ENCODE measurements around the gene LLGL2. TPM values are rescaled to one million over a fixed set of nuclear protein-coding genes. Genes with fewer than 3 reads are reported as not detected.

LLGL2 gene
- total RNA-seq, 2 donors from 2014 or later: 4.1 to 8.5 TPM

DNA sequence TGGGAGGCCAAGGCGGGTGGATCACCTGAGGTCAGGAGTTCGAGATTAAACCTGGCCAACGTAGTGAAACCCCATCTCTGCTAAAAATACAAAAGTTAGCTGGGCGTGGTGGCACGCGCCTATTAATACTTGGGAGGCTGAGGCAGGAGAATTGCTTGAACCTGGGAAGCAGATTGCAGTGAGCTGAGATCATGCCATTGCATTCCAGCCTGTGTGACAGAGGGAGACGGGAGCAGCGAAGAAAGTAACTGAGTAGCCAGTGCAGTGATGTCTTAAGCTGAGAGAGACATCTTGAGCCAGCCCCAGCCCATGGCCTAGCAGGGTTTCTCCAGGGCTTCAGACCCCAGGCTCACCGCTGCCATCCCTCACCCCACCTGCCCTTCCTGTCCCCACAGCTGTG is 97.9 kb downstream of the LLGL2 start:
- Histone ChIP-seq H3K4me3 (no peak overlapping the region), H3K4me1 (no peaks in the 10 kb centered on the region), H3K9me3 (no peaks in the 10 kb centered on the region), H3K36me3 (peaks cover 55% of the 10 kb centered on the region), H3K27me3 (no peaks in the 10 kb centered on the region), H3K27ac (no peak overlapping the region)
- DNase-seq (ENCODE audit: low spot score): no peak
- TF ChIP-seq, protein P1, sequence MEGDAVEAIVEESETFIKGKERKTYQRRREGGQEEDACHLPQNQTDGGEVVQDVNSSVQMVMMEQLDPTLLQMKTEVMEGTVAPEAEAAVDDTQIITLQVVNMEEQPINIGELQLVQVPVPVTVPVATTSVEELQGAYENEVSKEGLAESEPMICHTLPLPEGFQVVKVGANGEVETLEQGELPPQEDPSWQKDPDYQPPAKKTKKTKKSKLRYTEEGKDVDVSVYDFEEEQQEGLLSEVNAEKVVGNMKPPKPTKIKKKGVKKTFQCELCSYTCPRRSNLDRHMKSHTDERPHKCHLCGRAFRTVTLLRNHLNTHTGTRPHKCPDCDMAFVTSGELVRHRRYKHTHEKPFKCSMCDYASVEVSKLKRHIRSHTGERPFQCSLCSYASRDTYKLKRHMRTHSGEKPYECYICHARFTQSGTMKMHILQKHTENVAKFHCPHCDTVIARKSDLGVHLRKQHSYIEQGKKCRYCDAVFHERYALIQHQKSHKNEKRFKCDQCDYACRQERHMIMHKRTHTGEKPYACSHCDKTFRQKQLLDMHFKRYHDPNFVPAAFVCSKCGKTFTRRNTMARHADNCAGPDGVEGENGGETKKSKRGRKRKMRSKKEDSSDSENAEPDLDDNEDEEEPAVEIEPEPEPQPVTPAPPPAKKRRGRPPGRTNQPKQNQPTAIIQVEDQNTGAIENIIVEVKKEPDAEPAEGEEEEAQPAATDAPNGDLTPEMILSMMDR (IDR thresholded peaks at IDR 0.05): no peak

DNA sequence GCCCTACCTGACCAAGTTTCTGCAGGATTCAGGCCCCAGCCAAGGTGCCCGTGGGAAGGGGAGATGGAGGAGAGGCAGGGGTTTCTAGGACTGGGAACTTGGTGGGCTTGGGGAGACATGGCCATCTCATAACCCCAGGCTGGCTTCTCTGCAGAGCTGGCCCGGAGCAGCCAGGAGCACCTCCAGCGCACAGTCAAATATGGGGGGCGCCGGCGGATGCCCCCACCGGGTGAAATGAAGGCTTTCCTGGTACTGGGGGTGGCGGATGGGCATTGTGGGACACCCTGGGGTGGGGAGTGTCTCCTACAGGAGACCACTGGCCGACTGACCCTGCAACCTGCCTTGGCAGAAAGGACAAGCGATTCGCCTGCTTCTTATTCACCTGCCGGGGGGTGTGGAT is 98.5 kb downstream of the LLGL2 start:
- H3K27me3 ChIP-seq: no peaks in the 10 kb centered on the region
- TF ChIP-seq, protein P1 (IDR thresholded peaks at IDR 0.05): no peak
- peaks cover 51% of the 10 kb centered on the region for H3K36me3 ChIP-seq
- H3K4me3 ChIP-seq: no peak overlapping the region
- DNase-seq (ENCODE audit: low spot score): no peak
- no peak overlapping the region for H3K27ac ChIP-seq
- no peaks in the 10 kb centered on the region for H3K9me3 ChIP-seq
- H3K4me1 ChIP-seq: no peaks in the 10 kb centered on the region

Small RNA genes lying within 50 kb of the gene (microRNA-seq; reads per million reads assigned to microRNA genes)
- gene MIR6785 (ENCODE audit: borderline number of aligned reads in 2 of 2, borderline replicate concordance in 1 of 2): 0 to 0.71 reads per million in 2 donors

Other genes with a start within 250 kb of the LLGL2 start
- 10 to 100 TPM in 1 of 2 donors, 1 to 10 TPM in 1; 8.8 to 10.2 TPM for gene SLC25A19, start 236.3 kb upstream of the LLGL2 start, total RNA-seq
- 100 to 1,000 TPM in 1 of 2 donors, 10 to 100 TPM in 1; 80.8 to 112 TPM for gene GRB2, start 120.0 kb upstream of the LLGL2 start, total RNA-seq
- 10 to 100 TPM; 56.3 to 61.6 TPM for gene TMEM94, start 69.1 kb upstream of the LLGL2 start, total RNA-seq
- 10 to 100 TPM; 18.3 to 28.7 TPM for gene CASKIN2, start 10.2 kb upstream of the LLGL2 start, total RNA-seq
- 10 to 100 TPM in 1 of 2 donors, 1 to 10 TPM in 1; 9.6 to 13.8 TPM for gene TSEN54, start 9.2 kb upstream of the LLGL2 start, total RNA-seq
- 10 to 100 TPM; 29.3 to 34.3 TPM for gene MYO15B, start 62.1 kb downstream of the LLGL2 start, total RNA-seq
- gene SMIM5, start 107.7 kb downstream of the LLGL2 start, total RNA-seq: 10 to 100 TPM in 1 of 2 donors, 1 to 10 TPM in 1; 6.4 to 12.0 TPM
- gene RECQL5, start 141.5 kb downstream of the LLGL2 start, total RNA-seq: 1 to 10 TPM; 6.2 to 7.1 TPM
- gene SAP30BP, start 141.6 kb downstream of the LLGL2 start, total RNA-seq: 10 to 100 TPM; 28.5 to 44.6 TPM
- gene ITGB4, start 195.8 kb downstream of the LLGL2 start, total RNA-seq: 10 to 100 TPM; 11.1 to 37.5 TPM
- gene GALK1, start 239.5 kb downstream of the LLGL2 start, total RNA-seq: 10 to 100 TPM; 19.6 to 21.0 TPM

Measured in right atrium auricular region (tissue), 2 donors.